Thoracic aorta (tissue), 2 donors: Measurements from ENCODE around the gene SGMS1. TPM values are rescaled to one million over a fixed set of nuclear protein-coding genes. Genes with fewer than 3 reads are reported as not detected.

Experiments
- ATAC-seq: fragments of 150-250 bp; one replicate; pipeline ENCODE4 v1.8.0; 2017; ENCODE audit warnings: low read depth; ENCODE audit not compliant: insufficient number of reproducible peaks, low FRiP score
- DNase-seq: peaks from one replicate; pipeline ENCODE4 v3.0.0-alpha.2; 2020; ENCODE audit warnings: low spot score
- H3K27ac ChIP-seq, 2 donors: fragments of 200-600 bp; sonication (generic); 1 replicate in 1 of 2; 2 replicates in 1 of 2; pipeline ENCODE4 v1.5.1; 2016; ENCODE audit warnings: mild to moderate bottlenecking in 2 of 2, moderate library complexity in 2 of 2
- H3K27me3 ChIP-seq: fragments of 200-600 bp; sonication (generic); replicated peaks from 2 replicates; pipeline ENCODE4 v1.6.0; 2016; ENCODE audit warnings: mild to moderate bottlenecking; ENCODE audit not compliant: insufficient read depth
- H3K36me3 ChIP-seq: fragments of 200-600 bp; sonication (generic); one replicate; pipeline ENCODE4 v1.5.1; 2016
- H3K4me1 ChIP-seq, 2 donors: fragments of 200-600 bp; sonication (generic); 1 replicate in 1 of 2; 2 replicates in 1 of 2; pipeline versions ENCODE4 v1.5.1 to v1.6.0; 2016; ENCODE audit warnings: low read depth in 2 of 2, mild to moderate bottlenecking in 1 of 2; ENCODE audit not compliant: control insufficient read depth in 1 of 2
- H3K4me3 ChIP-seq: fragments of 200-600 bp; sonication (generic); 2 replicates; pipeline ENCODE4 v1.5.1; 2016; ENCODE audit warnings: mild to moderate bottlenecking
- H3K9me3 ChIP-seq: fragments of 200-600 bp; sonication (generic); 2 replicates; pipeline ENCODE4 v1.5.1; 2016
- total RNA-seq, 2 donors: library from RNA; depleted of rRNA; stranded (reverse); fragments of >200 nt; gene quantifications; one replicate each; pipeline versions ENCODE4 v1.1.0 to v1.2.3, GENCODE V29; 2016
- TF ChIP-seq, protein P1 (sequence below): fragments of 200-600 bp; sonication (generic); IDR thresholded peaks from one replicate; pipeline ENCODE4 v1.5.1; 2019; ENCODE audit warnings: antibody characterized with exemption

SGMS1 gene
- total RNA-seq, 2 donors from 2014 or later = 60.5 to 92.3 TPM

DNA sequence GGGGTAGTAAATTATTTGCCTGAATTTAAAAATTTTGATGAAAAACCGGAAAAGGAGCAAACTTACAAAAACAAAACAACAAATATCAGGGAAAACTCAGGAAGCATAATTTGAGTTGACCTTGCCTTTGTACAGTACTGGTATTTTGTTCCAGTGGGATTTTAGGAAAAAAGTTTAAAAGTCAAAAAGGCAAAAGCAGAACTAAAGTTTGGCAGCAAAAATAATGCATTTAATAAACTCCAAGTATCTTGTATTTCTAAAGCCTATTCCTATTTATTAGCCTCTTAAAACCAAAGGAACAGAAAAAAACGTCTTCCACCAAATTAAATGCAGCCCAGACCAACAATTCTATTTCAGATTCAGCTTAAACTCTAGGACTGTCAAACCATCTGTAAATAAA lies 281.8 kb downstream of the SGMS1 start:
- no peaks in the 10 kb centered on the region for H3K36me3 ChIP-seq
- no peak for ATAC-seq
- no peaks in the 10 kb centered on the region for H3K27me3 ChIP-seq
- no peak overlapping the region for H3K27ac ChIP-seq
- TF ChIP-seq, protein P1, sequence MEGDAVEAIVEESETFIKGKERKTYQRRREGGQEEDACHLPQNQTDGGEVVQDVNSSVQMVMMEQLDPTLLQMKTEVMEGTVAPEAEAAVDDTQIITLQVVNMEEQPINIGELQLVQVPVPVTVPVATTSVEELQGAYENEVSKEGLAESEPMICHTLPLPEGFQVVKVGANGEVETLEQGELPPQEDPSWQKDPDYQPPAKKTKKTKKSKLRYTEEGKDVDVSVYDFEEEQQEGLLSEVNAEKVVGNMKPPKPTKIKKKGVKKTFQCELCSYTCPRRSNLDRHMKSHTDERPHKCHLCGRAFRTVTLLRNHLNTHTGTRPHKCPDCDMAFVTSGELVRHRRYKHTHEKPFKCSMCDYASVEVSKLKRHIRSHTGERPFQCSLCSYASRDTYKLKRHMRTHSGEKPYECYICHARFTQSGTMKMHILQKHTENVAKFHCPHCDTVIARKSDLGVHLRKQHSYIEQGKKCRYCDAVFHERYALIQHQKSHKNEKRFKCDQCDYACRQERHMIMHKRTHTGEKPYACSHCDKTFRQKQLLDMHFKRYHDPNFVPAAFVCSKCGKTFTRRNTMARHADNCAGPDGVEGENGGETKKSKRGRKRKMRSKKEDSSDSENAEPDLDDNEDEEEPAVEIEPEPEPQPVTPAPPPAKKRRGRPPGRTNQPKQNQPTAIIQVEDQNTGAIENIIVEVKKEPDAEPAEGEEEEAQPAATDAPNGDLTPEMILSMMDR = no peak
- DNase-seq = no peak
- no peak overlapping the region for H3K4me3 ChIP-seq
- H3K4me1 ChIP-seq = no peaks in the 10 kb centered on the region
- H3K9me3 ChIP-seq = no peaks in the 10 kb centered on the region

DNA sequence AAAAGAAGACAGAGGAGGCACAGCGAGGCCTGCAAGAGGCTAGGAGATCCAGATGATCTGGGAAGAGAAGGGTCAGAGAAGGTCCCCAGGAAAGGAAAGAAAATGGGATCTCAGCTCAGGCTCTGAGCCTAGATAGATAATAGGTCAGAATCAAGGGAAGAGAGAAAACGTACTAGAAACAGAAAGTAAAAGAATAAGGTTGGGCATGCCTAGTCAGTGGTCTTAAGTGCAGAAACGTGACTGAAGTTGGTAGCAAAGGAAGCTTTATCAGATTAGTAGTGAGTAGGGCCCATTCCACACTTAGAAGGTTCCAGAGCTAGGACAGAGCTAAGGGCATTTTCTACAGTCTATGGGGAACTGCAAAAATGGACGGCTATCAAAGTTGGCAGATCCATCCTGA lies 287.6 kb downstream of the SGMS1 start:
- H3K36me3 ChIP-seq = no peaks in the 10 kb centered on the region
- no peak overlapping the region for H3K4me3 ChIP-seq
- DNase-seq = no peak
- ATAC-seq = no peak
- H3K27me3 ChIP-seq = no peaks in the 10 kb centered on the region
- no peaks in the 10 kb centered on the region for H3K4me1 ChIP-seq
- H3K27ac ChIP-seq = no peak overlapping the region
- TF ChIP-seq, protein P1 = no peak
- H3K9me3 ChIP-seq = no peaks in the 10 kb centered on the region

DNA sequence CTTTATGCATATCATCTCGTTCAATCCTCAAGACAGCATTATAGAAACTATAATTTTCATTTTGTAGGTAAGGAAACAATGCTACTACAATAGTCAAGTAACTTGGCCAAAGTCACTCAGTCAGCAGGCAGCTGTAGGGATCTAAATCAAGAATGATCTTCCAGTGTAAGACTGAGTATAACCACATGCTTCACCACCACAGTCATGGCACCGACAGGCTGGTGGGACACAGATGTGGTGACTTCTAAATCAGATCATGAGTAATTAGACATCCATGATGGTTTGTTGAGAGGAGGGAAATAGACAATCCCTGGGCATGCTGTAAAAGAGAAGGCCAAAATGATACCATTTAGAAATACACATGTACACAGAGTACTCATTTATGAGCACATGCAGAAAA lies 288.4 kb downstream of the SGMS1 start:
- DNase-seq (no peak), ATAC-seq (no peak)
- Histone ChIP-seq H3K27ac (no peak overlapping the region), H3K4me1 (no peaks in the 10 kb centered on the region), H3K36me3 (no peaks in the 10 kb centered on the region), H3K27me3 (no peaks in the 10 kb centered on the region), H3K4me3 (no peak overlapping the region), H3K9me3 (no peaks in the 10 kb centered on the region)
- TF ChIP-seq, protein P1 = no peak

DNA sequence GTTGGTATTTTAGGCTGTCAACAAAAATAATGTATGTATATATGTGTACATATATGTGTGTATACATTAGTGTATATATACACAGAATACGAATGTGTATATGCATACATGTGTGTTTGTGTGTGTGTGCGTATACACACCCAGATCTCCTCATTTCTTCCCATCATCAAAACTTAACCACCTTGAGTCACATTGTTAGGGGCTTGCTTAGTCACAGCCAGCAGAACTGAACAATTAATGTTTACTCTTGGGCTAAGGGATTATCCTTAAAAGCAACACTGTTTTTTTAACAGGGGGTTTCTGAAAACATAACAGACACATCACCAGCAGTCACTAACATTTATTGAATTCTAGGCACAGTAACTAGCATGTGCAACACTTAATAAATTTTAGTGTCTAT lies 289.5 kb downstream of the SGMS1 start:
- ATAC-seq (no peak), DNase-seq (no peak)
- Histone ChIP-seq H3K4me1 (no peaks in the 10 kb centered on the region), H3K27ac (no peak overlapping the region), H3K9me3 (no peaks in the 10 kb centered on the region), H3K4me3 (no peak overlapping the region), H3K36me3 (no peaks in the 10 kb centered on the region), H3K27me3 (no peaks in the 10 kb centered on the region)
- TF ChIP-seq, protein P1 = no peak

DNA sequence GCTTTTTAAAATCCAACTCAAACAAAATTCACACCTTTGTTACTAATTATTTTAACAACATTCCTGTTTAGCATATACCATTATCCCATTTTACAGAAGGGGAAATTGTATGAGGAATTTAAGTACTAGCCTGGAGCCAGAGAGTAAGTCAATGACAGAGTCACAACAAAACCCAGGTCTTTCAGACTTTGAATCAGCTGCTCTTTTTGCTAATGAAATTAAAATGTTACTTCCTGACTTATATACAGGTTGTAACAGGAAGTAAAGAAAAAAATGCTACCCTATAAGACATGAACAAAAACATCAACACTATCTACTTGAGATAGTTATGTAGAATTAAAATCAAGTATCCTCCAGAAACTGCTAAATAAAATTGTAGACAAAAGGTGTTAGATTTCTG lies 289.9 kb downstream of the SGMS1 start:
- no peak overlapping the region for H3K4me3 ChIP-seq
- DNase-seq (no peak), ATAC-seq (no peak)
- H3K27ac ChIP-seq = no peak overlapping the region
- H3K36me3 ChIP-seq = no peaks in the 10 kb centered on the region
- H3K27me3 ChIP-seq = no peaks in the 10 kb centered on the region
- H3K9me3 ChIP-seq = no peaks in the 10 kb centered on the region
- TF ChIP-seq, protein P1 = no peak
- no peaks in the 10 kb centered on the region for H3K4me1 ChIP-seq
